Left ventricle myocardium inferior (tissue), 1 donor: Measurements from ENCODE around the gene TAS2R13. TPM values are rescaled to one million over a fixed set of nuclear protein-coding genes. Genes with fewer than 3 reads are reported as not detected.

ENCODE experiments used
- DNase-seq: peaks from one replicate; pipeline ENCODE4 v3.0.0-alpha.2; 2020
- H3K27ac ChIP-seq: fragments of 200-600 bp; replicated peaks from 2 replicates; pipeline ENCODE4 v1.8.0; 2021
- H3K27me3 ChIP-seq: fragments of 200-600 bp; 2 replicates; pipeline ENCODE4 v1.8.0; 2021; ENCODE audit warnings: low read depth
- H3K36me3 ChIP-seq: fragments of 200-600 bp; 2 replicates; pipeline ENCODE4 v1.8.0; 2021
- H3K4me1 ChIP-seq: fragments of 200-600 bp; 2 replicates; pipeline ENCODE4 v1.8.0; 2021
- H3K4me3 ChIP-seq: fragments of 200-600 bp; 2 replicates; pipeline ENCODE4 v1.8.0; 2021; ENCODE audit warnings: mild to moderate bottlenecking, moderate library complexity
- H3K9me3 ChIP-seq: fragments of 200-600 bp; replicated peaks from 2 replicates; pipeline ENCODE4 v1.8.0; 2021
- intact Hi-C: fragments of 100-400 bp; cut with micrococcal nuclease; formaldehyde crosslinking; loops from one replicate; pipeline ENCODE4 v1.11.0; 2022
- total RNA-seq: library from RNA; stranded (reverse); fragmentation: NEBNext Ultra II Directional; extraction: Animal tissue kit (Norgen Biotek cat#: 25700); gene quantifications from one replicate; pipeline ENCODE4 v1.2.1, GENCODE V29; 2021
- TF ChIP-seq, protein P1 (sequence below): fragments of 200-600 bp; IDR thresholded peaks from 2 replicates; pipeline ENCODE4 v1.8.0; 2021; ENCODE audit warnings: antibody characterized with exemption, mild to moderate bottlenecking, borderline replicate concordance
- donor health status: DM: no; HTN: yes; CAD: no; lungs with severe emphysema.

The TAS2R13 gene
- total RNA-seq, 1 donor from 2014 or later: 0.41 TPM

DNA sequence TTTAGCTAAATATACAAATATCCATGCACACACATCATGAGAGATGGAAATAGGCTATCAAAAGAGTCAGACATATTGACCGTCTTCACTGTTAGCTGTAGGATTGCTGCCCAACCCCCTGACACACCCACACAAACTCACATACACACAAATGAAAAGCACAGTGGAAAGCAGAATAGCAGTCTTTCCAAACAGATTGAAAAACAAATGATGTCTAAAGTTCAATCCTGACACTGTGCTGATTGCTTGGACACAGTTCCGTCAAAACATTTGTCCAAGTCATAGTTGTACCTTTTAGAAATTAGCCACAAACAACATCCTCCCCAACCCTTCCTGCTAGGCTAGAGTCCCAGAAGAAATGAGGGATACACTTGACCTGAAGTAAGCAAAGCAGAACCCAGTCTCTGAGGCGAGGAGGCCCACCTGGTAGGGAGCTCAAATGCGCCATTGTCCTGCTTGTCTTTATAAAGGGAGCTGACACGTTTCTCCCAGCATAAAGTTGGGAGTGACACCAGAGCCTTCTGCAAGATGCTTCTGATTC, 19.5 kb upstream of the TAS2R13 start, which contains the start of gene PRH2:
TSS of gene PRH2 (plus strand) at position 491 of the 541 bp plus-strand sequence. CDS start at position 529, 38 bp downstream.
- Histone ChIP-seq H3K36me3 (no peaks in the 10 kb centered on the region), H3K4me3 (no peak within 1 kb of the TSS), H3K27me3 (no peaks in the 10 kb centered on the region), H3K27ac (no peak within 1 kb of the TSS), H3K9me3 (no peaks in the 10 kb centered on the region), H3K4me1 (no peaks in the 10 kb centered on the region)
- no peak for DNase-seq
- TF ChIP-seq, protein P1, sequence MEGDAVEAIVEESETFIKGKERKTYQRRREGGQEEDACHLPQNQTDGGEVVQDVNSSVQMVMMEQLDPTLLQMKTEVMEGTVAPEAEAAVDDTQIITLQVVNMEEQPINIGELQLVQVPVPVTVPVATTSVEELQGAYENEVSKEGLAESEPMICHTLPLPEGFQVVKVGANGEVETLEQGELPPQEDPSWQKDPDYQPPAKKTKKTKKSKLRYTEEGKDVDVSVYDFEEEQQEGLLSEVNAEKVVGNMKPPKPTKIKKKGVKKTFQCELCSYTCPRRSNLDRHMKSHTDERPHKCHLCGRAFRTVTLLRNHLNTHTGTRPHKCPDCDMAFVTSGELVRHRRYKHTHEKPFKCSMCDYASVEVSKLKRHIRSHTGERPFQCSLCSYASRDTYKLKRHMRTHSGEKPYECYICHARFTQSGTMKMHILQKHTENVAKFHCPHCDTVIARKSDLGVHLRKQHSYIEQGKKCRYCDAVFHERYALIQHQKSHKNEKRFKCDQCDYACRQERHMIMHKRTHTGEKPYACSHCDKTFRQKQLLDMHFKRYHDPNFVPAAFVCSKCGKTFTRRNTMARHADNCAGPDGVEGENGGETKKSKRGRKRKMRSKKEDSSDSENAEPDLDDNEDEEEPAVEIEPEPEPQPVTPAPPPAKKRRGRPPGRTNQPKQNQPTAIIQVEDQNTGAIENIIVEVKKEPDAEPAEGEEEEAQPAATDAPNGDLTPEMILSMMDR: no peak
- intact Hi-C loops: no loop called here

DNA sequence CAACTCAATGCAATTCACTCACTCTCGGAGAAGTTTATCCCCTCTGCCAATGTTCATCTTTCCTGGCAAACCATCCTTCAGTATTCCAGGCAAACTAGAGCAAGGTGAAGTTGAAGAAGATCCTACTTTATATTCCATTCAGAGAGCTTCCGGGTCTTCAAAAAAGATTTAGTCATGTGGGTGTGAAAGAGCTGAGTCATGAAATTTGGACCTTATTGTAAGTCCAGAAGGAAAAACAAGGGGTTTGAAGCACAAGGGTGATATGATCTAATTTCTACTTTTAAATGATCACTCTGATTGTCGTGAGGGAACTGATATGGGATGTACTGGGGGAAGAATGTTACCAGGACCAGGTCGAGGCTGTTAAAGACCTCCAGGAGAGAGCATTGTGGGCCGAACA, 16.9 kb upstream of the TAS2R13 start:
- intact Hi-C loops: no loop called here
- no peaks in the 10 kb centered on the region for H3K27me3 ChIP-seq

DNA sequence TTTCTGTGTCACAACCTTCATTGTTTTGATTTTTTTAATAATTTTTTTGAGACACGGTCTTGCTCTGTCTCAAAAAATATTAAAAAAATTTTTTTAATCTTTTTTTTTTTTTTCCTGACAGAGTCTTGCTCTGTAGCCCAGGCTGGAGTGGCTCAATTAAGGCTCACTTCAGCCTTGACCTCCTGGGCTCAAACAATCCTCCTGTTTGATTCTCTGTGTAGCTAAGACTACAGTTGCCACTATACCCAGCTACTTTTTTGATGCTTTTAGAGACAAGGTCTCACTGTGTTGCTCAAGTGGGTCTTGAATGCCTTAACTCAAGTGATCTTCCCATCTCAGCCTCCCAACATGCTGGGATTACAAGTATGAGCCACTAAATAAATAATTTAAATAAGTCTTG, 10.4 kb upstream of the TAS2R13 start:
- TF ChIP-seq, protein P1: no peak
- H3K9me3 ChIP-seq: no peaks in the 10 kb centered on the region

More for the DNA sequence above, 16.9 kb upstream of the TAS2R13 start:
- TF ChIP-seq, protein P1: no peak
- H3K4me3 ChIP-seq: no peak overlapping the region
- H3K27ac ChIP-seq: no peak overlapping the region
- H3K36me3 ChIP-seq: no peaks in the 10 kb centered on the region
- no peaks in the 10 kb centered on the region for H3K4me1 ChIP-seq
- no peaks in the 10 kb centered on the region for H3K9me3 ChIP-seq
- DNase-seq: no peak

DNA sequence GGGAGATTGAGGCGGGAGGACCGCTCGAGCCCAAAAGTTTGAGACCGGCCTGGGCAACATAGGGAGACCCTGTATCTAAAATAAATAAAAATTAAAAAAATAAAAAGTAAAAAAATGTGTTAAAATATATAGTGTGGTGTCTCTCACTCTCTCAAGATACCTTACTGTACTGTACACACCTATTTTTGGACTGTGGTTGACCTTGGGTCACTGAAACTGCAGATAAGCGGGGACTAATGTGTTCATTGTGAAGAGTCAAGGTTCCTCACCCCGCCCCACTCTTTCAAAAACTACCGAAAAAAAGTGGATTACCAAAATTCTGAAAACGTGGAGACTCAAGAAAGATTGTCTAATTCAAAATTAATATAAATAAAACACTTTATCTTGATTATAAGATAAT, 1.0 kb upstream of the TAS2R13 start:
- DNase-seq: no peak
- no peaks in the 10 kb centered on the region for H3K36me3 ChIP-seq
- no peak overlapping the region for H3K27ac ChIP-seq
- peaks cover 9% of the 10 kb centered on the region for H3K9me3 ChIP-seq
- TF ChIP-seq, protein P1: no peak
- intact Hi-C loops: no loop called here
- no peaks in the 10 kb centered on the region for H3K27me3 ChIP-seq
- no peak overlapping the region for H3K4me3 ChIP-seq
- H3K4me1 ChIP-seq: peaks cover 16% of the 10 kb centered on the region

More for the DNA sequence above, 10.4 kb upstream of the TAS2R13 start:
- intact Hi-C loops: no loop called here
- H3K36me3 ChIP-seq: no peaks in the 10 kb centered on the region
- H3K27me3 ChIP-seq: no peaks in the 10 kb centered on the region
- H3K27ac ChIP-seq: no peak overlapping the region
- H3K4me1 ChIP-seq: no peaks in the 10 kb centered on the region
- H3K4me3 ChIP-seq: no peak overlapping the region
- no peak for DNase-seq

DNA sequence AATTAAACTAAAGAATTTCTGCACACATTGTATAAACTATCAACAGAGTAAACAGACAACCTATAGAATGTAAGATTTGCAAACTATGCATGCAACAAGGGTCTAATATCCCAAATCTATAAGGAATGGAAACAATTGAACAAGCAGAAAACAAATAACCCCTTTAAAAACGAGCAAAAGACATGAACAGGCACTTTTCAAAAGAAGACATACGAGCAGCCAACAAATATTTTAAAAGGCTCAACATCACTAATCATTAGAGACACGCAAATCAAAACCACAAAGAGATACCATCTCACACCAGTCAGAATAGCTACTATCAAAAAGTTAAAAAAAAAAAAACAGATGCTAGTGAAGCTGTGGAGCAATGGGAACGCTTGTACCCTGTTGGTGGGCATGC, 4.7 kb downstream of the TAS2R13 start:
- TF ChIP-seq, protein P1: no peak
- DNase-seq: no peak
- Histone ChIP-seq H3K9me3 (peaks cover 45% of the 10 kb centered on the region), H3K4me3 (no peak overlapping the region), H3K4me1 (no peaks in the 10 kb centered on the region), H3K36me3 (peaks cover 8% of the 10 kb centered on the region), H3K27ac (no peak overlapping the region), H3K27me3 (no peaks in the 10 kb centered on the region)
- intact Hi-C loops: no loop called here

DNA sequence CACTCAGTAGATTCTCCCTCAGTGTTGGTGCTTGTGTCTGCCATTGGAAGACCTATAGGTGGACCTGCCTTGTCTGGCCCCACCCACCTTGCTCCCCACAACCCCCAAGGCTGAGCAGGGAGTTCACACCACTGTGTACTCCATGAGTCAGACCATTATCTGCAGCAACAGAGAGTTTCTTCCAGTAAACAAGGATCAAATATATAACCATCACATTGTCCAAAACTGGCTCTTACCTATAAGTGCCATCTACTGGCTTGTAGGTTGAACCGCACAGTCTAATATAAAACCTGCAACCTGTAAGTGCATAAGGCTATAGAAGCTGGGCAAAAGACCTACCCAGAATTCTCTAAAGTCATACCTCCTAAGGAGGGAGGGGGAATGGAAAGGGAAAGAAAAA, 7.9 kb downstream of the TAS2R13 start:
- no peaks in the 10 kb centered on the region for H3K4me1 ChIP-seq
- no peak overlapping the region for H3K4me3 ChIP-seq
- TF ChIP-seq, protein P1: no peak
- DNase-seq: no peak
- no peaks in the 10 kb centered on the region for H3K27me3 ChIP-seq
- intact Hi-C loops: no loop called here
- H3K27ac ChIP-seq: no peak overlapping the region
- H3K36me3 ChIP-seq: peaks cover 8% of the 10 kb centered on the region
- peaks cover 45% of the 10 kb centered on the region for H3K9me3 ChIP-seq
